Stimulated activated CD4-positive, alpha-beta T cell treated with anti-CD3 and anti-CD28 coated beads, Interleukin-2, amount 100 ng/mL, for 4 hours (primary cell): ENCODE data around the gene GPSM1.

Source experiments
- DNase-seq: peaks from one replicate; pipeline ENCODE4 v3.0.0-alpha.2; 2020; ENCODE audit warnings: low read depth

GPSM1 gene

GRCh38 chr9:136377341-136378169 is 50.2 kb downstream of the GPSM1 start:
- DNase-seq: no peak

DNA sequence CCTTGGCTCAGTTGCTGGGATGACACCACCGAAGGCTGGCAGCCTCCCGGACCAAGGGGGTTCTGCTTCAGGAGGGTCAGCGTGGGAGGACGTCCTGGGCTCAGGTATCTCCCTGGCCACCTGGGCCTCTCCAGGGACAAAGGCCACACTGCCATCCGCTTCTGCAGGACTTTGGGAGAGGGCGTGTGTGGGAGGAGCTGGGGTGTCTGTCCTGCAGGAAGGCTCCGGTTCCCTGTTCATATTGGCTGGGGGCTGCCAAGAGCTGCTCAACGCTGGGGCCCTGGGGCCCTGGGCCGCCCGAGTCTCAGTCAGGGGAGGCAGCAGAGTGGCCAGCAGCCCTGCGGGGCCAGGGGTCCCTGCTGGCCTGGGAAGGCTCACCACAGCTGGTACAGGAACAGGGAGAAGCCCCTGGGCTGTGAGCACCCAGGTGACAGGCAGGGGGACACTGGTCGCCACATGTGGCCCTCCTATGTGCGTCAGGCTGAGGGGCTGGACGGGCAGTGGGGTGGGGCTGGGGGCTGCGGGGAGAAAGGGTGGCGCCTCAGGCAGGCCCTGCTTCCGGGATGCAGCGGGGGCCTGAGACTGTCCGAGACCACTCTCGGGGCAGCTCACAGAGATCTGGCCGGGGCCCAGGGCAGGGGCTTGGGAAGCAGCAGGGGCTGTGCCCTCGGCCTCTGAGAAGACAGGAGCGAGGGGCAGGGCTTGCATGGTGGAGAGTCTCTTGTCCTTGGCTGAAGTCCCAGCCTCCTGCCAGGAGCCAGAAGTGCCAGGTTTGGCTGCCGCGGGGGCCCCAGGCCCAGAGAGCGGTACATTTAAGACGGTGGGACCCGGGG is 51.0 kb downstream of the GPSM1 start:
- no peak for DNase-seq

DNA sequence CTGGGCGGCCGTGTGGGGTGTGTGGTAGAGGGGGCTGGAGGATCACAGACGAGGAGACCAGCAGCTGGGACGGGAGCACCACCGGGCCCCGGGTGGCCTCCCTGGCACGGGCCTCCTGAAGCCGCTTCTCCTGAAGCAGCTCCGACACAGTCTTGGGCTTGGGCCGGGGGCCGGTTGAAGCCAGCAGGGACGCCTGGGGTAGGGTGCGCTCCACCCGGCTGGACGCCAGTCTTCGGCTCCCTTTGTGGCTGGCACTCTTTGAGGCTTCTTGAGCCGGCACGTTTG is 51.6 kb downstream of the GPSM1 start:
- DNase-seq: no peak

DNA sequence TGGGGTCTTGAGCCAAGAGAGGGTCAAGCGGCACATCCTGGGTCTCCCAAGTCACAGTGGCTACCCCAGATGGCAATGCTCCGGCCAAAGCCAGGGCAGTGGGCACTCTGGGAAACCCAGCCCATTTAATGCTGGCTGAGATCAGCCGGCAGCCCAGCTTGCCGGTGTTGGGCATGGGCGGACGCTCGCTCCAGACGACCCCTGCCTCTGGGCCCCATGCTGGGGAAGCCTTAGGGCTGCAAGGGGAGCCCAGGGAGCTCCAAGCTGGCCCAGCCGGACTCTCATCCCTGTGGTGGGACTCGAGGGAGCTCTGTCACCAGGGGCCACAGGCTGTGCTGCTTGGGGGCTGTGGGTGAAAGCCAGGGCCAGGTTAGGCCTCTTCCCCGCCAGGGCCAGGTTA is 52.1 kb downstream of the GPSM1 start:
- no peak for DNase-seq

DNA sequence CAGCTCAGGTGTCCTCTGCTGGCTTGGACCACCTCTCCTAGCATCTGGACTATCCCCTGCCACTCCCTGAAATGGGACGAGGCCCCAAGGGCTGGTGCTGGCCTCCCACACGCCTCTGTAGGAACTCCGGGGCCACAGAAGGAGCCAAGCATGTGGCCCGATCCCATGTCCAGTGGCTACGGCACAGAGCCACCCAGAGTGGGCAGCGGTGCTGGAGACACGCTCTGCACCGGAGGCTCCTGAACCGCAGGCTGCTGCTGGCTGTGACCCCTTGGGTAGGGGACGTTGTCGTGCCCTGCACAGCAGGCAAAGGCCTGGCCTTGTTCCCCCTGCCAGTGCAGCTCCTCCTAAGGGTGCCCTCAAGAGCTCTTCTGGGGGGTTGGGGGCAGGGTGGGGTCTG is 52.6 kb downstream of the GPSM1 start:
- no peak for DNase-seq

- DNase-seq: no peak
Measured at GRCh38 chr9:136380381-136380780, 53.0 kb downstream of the GPSM1 start.

GRCh38 chr9:136381311-136381710 is 54.0 kb downstream of the GPSM1 start:
- DNase-seq: no peak

- no peak for DNase-seq
Measured at GRCh38 chr9:136381966-136382513, 54.7 kb downstream of the GPSM1 start.

DNA sequence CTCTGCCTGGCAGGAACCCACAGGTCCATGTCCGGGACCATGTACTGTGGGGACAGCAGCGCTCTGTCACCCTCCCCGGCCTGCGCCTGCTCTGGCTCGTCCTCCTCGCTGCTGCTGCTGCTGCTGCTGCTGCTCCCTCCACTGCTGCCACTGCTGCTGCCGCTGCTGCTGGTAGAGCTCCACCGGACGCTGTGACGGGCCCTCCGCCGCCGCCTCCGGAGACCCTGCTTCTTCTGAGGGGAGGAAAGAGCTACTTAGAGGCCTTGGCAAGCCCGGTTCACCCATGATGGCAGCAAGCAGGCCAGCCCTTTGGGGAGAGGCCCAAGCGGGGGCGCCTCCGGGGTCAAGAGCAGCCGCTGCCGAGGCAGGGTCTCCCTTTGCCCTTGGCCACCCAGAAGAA is 56.1 kb downstream of the GPSM1 start:
- DNase-seq: no peak

GRCh38 chr9:136385015-136385414 is 57.7 kb downstream of the GPSM1 start:
- DNase-seq: no peak

DNA sequence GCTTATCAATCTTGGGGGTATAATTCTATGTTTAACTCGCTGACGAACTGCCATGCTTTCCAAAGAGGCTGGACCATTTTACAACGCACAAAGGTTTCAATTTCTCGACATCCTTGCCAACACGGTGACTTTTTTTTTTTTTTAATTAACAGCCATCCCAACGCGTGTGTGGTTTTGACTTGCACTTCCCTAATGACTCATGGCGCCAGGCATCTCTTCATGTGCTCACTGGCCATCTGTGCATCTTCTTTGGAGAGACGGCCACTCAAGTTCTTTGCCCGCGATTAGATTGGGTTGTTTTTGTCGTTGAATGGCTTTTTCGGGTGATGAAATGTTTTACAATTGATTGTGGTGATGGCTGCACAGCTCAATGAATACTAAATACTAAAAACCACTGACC is 58.7 kb downstream of the GPSM1 start:
- no peak for DNase-seq

GRCh38 chr9:136387217-136387616 is 59.9 kb downstream of the GPSM1 start:
- DNase-seq: no peak

GRCh38 chr9:136389396-136389795 is 62.1 kb downstream of the GPSM1 start:
- DNase-seq: no peak

GRCh38 chr9:136391737-136392537 is 64.6 kb downstream of the GPSM1 start:
- DNase-seq: no peak

DNA sequence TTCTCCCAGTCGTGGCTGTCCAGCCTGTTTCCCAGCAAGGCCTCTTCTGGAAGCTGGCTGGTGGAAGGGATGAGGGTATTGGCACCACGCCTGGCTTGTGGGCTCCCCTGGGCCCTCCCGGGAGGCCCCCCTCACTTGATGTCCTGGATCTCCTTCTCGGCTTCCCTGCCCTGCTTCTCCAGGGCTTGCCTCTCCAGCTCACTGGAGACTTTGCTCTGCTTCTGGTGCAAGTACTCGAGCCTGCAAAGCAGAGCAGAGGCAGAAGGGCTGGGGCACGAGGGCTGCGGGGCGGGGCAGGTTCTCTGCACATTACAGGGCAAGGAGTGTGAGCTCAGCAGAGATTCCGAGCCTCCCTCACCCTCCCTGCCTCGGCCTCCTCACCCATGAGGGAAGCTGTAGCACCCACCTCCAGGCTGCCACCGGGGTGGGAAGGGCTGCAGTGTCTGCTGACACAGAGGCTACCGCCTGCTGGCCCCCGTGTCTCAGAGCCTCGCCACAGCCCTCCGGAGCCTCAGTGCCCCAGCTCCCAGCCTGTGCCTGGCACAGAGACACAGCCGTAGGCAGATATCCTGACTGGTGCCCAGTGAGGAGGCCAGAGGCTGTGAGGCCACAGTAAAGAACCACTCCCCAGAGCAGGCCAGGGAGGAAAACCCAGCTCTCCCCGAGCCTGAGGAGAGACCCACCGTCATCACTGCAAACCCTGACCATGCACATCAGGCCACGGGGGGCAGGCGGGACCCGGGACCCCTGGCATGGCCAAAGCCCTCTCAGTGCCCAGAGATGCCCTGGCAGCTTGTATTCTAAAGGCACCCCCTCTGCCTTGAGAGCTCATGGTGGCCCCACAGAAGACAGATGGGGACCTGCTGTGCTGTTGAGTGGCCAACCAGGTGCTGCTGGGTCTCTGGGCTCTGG is 65.5 kb downstream of the GPSM1 start:
- DNase-seq: no peak

GRCh38 chr9:136393531-136393930 is 66.2 kb downstream of the GPSM1 start:
- no peak for DNase-seq

DNA sequence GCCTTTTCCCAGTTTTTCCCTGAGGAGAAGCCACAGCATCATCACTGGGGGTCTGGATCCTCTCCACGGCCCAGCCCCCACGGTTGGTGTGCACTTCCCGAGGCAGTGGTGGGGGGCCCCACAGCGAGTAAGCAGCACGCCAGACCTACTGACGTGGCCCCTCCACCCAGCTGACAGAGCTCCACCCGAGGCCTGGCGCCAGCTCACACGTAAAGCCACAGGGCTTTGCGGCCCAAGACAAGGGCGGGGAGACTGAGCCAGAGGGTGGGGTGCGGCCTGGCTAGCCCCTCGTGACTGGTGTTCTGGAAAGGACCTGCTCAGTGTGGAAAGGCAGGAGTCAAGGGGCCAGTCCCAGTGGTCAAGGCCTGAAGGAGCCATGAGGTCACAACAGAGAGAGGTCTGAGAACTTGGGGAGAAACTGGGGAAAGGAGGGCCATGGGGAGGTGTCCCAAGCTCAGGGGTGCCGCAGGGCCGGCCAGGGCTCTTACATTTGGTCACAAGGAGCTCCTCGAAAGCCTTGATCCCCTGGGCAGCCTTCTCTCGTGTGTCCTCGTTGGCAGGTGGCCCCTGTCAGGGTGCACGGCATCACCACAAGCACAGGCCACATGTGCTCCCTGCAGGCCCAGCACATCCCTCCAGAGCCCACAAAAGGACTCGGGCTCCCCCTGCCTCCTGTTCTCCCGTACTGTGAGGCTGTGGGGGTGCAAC is 67.1 kb downstream of the GPSM1 start:
- no peak for DNase-seq

GRCh38 chr9:136395020-136395340 is 67.6 kb downstream of the GPSM1 start:
- DNase-seq: no peak

DNA sequence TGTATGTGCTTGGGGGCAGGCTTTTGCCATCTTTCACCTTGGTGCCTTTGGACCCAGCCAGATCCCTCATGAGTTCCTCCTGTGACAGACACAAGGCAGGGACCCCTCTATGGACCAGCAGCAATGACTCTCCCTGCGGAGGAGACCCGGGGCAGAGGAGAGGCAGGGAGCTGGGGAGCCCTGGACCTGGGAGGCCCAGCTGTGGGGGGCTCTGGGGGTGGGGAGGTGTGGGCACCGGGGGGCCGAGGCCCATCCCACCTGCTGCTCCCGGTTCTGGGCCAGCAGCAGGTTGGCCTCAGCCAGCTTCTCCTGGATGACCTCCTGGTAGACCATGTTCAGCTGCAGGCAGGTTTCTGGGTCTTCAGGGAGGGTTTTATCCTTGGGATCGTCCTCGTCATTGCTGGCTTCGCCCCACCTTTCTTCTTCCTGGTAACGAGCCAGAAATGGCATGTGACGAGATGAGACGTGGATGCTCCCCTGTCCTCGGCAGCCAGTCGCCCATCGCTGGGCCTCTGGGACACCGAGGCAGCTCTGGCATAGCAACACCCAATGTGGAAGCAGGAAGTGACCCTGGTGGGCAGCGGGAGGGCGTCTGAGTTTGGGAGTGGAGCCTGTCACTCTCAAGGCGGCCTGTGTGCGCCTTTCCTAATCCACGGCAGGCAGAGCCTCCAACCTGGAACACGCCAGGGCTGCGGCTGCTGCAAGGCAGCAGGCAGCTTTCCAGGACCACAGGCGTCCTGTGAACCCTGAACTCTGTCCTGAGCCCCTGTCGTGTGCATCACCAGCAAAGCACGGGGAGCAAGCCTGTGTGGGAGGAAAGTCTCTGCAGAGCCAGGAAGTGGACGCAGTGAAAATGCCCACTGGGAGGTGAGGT is 68.2 kb downstream of the GPSM1 start:
- no peak for DNase-seq

- no peak for DNase-seq
Measured at GRCh38 chr9:136396219-136396515, 68.8 kb downstream of the GPSM1 start.
